OCI-LY1 (cell line): ENCODE measurements around the gene ETV3L.

Experiments used
- EZH2 ChIP-seq: fragments of 200-600 bp; sonication (generic), shearing (Covaris generic); IDR thresholded peaks from 2 replicates; pipeline ENCODE4 v1.8.0; 2017; ENCODE audit warnings: borderline replicate concordance, mixed run types, mild to moderate bottlenecking, antibody characterized with exemption, low read length, moderate library complexity, mixed read lengths
- TF ChIP-seq, protein P1 (sequence below): fragments of 200-600 bp; sonication (generic), shearing (Covaris generic); IDR thresholded peaks from 2 replicates; pipeline ENCODE4 v1.5.1; 2017; ENCODE audit warnings: mild to moderate bottlenecking, antibody characterized with exemption, low read length, moderate library complexity, mixed read lengths

DNA sequence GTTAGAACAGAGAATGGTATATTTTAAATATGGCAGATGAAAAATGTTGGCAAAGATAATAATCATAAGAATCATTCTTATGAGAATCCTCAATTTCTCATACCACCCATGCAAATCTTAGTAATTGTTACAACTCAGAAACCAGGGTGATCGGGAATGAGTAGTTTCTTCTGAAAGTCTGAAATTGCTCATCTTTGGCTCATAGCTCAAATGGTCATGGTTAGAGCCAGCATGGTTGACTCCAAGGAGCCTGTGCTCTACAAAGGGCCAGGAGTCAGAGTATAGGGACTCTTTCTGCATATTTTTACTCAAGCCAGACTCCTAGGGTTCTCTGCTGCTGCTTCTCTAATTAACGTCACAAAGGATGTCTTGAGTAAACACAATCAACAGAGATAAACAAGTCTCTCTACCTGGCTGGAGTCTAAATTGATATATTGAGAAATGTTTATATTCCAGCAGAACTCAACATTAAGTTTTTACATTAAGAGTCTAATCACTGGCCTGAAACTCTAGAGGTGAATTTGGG, 40.5 kb upstream of the ETV3L start:
- TF ChIP-seq EZH2 = no peak
- TF ChIP-seq, protein P1, sequence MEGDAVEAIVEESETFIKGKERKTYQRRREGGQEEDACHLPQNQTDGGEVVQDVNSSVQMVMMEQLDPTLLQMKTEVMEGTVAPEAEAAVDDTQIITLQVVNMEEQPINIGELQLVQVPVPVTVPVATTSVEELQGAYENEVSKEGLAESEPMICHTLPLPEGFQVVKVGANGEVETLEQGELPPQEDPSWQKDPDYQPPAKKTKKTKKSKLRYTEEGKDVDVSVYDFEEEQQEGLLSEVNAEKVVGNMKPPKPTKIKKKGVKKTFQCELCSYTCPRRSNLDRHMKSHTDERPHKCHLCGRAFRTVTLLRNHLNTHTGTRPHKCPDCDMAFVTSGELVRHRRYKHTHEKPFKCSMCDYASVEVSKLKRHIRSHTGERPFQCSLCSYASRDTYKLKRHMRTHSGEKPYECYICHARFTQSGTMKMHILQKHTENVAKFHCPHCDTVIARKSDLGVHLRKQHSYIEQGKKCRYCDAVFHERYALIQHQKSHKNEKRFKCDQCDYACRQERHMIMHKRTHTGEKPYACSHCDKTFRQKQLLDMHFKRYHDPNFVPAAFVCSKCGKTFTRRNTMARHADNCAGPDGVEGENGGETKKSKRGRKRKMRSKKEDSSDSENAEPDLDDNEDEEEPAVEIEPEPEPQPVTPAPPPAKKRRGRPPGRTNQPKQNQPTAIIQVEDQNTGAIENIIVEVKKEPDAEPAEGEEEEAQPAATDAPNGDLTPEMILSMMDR = no peak
